Measurements from ENCODE around the gene TRMT112.
A peak's percentile ranks its signal among the peaks of the same experiment; 100 is the strongest.
"Not testable (repeated sequence)": the region's sequence is repeated elsewhere in the genome, so short reads cannot be mapped to it uniquely, and the experiment has no call there.

Gene TRMT112

DNA sequence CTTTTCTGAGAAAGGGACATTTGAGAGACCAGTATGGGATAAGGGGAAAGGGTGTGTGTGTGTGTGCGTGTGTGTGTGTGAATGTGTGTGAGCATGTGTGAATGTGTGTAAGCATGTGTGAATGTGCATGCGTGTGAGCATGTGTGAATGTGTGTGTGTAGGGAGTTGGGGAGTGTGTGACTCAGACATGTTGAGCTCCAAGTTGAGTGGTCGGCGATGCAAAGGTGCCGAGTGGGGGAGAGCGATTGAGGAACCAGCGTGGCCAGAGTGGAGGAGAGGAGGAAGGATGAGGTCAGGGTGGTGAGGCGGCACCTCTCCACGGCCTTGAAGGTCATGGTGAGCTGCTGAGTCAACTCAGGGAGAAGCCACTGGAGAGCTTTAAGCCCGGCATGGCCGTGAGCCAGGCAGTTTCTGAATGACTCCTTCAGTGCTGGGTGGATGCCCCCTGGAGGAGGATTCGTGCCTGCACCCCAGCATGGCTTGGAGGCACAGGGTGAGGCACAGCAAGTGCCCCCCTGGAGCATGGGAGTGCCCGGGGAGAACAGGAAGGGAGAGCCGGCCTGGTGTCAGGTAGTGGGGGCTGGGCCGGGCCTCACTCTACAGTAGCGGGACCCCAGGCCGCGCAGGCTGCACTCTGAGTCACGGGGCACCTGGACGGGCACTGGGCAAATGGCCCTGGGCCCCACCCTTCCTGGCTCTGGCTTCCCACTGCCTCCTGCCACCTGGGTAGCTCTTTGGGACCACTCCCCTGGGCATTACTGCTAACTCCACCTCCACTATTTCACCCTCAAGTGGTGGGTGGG lies 14.4 kb upstream of the TRMT112 start:
- ChIA-PET CTCF (interaction anchor here (0.8 to 2.2 kb wide), 9 partner anchors 9 to 127 kb away, joined by 4 to 13 read pairs (median 6); partner anchors contain the start of genes CATSPERZ, CCDC88B, PRDX5 and TRMT112), POLR2A (interaction anchor here (0.9 to 5.6 kb wide), 9 partner anchors 9 to 147 kb away, joined by 3 to 60 read pairs (median 5); partner anchors contain the start of genes ESRRA, GPR137, PPP1R14B and PRDX5)
- TF ChIP-seq FOXM1 (IDR thresholded peaks at IDR 0.05; ENCODE audit: borderline replicate concordance) (no peak), LEF1 (IDR thresholded peaks at IDR 0.05; ENCODE audit: borderline replicate concordance) (no peak), SUZ12 (IDR thresholded peaks at IDR 0.05) (no peak), L3MBTL2 (conservative IDR thresholded peaks at IDR 0.05) (no peak), HDGF (IDR thresholded peaks at IDR 0.05; ENCODE audit: borderline replicate concordance) (no peak), ARNT (IDR thresholded peaks at IDR 0.05) (no peak), TARDBP (IDR thresholded peaks at IDR 0.05) (no peak), SP1 (IDR thresholded peaks at IDR 0.05) (no peak), BHLHE40 (IDR thresholded peaks at IDR 0.05; ENCODE audit: borderline replicate concordance) (no peak), ELF4 (IDR thresholded peaks at IDR 0.05) (no peak), FOXA1 (IDR thresholded peaks at IDR 0.05) (no peak), ZNF384 (IDR thresholded peaks at IDR 0.05) (no peak), CTBP1 (IDR thresholded peaks at IDR 0.05; ENCODE audit: borderline replicate concordance) (no peak), FOXK2 (IDR thresholded peaks at IDR 0.05) (no peak), NFRKB (IDR thresholded peaks at IDR 0.05) (no peak)
- TF ChIP-seq, protein P1, sequence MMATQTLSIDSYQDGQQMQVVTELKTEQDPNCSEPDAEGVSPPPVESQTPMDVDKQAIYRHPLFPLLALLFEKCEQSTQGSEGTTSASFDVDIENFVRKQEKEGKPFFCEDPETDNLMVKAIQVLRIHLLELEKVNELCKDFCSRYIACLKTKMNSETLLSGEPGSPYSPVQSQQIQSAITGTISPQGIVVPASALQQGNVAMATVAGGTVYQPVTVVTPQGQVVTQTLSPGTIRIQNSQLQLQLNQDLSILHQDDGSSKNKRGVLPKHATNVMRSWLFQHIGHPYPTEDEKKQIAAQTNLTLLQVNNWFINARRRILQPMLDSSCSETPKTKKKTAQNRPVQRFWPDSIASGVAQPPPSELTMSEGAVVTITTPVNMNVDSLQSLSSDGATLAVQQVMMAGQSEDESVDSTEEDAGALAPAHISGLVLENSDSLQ (IDR thresholded peaks at IDR 0.05) = no peak
- DNase-seq (ENCODE audit: extremely low spot score) = peak; percentile 59

DNA sequence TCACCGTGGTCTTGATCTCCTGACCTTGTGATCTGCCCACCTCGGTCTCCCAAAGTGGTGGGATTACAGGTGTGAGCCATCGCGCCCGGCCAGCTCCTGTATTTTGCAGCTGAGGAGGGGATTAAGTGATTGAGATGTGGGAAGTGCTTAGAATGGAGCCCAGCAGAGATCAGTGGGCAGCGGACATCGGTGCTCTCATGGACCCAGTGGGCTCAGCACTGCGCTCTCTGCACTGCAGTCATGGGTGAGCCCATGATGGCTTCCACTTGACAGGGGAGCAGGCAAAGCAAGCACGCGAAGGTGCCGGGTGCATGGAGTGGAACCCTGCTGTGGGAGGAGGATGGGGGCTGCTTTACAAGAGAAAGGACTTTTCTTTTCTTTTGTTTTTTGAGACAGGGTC lies 13.5 kb upstream of the TRMT112 start:
- ChIA-PET POLR2A (interaction anchor here (1.0 to 5.6 kb wide), 7 partner anchors 8 to 146 kb away, joined by 3 to 60 read pairs (median 5); partner anchors contain the start of genes ESRRA, PPP1R14B, PRDX5 and STIP1), CTCF (interaction anchor here (0.7 to 2.2 kb wide), 6 partner anchors 8 to 126 kb away, joined by 4 to 13 read pairs (median 6); partner anchors contain the start of genes CCDC88B, PRDX5 and TRMT112)
- DNase-seq (ENCODE audit: extremely low spot score) = no peak
- TF ChIP-seq BHLHE40 (IDR thresholded peaks at IDR 0.05; ENCODE audit: borderline replicate concordance) = no peak

DNA sequence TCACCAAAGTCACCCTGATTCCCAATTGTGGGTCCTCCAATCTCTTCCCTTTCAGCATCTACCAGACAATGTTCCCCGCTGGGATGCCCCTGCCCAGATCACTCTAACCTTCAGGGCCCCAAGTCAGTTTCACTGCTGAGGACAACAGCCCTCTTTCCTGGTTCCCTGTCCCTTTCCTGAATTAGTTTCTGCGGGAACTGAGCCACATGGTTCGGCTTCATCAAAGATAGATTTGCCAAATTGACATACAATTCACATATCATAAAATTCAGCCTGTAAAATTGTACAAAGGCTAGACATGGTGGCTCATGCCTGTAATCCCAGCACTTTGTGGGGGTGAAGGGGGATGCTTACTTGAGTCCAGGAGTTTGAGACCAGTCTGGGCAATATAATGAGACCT lies 10.6 kb upstream of the TRMT112 start:
- DNase-seq (ENCODE audit: extremely low spot score) = no peak
- ChIA-PET CTCF (no interaction called here), POLR2A (interaction anchor here (1.3 to 5.6 kb wide), 2 partner anchors 9 to 10 kb away, joined by 9 to 60 read pairs; partner anchors contain the start of genes PRDX5 and TRMT112)
- TF ChIP-seq FOXM1 (IDR thresholded peaks at IDR 0.05; ENCODE audit: borderline replicate concordance) (no peak), L3MBTL2 (conservative IDR thresholded peaks at IDR 0.05) (no peak), LEF1 (IDR thresholded peaks at IDR 0.05; ENCODE audit: borderline replicate concordance) (no peak), ARNT (IDR thresholded peaks at IDR 0.05) (no peak), SP1 (IDR thresholded peaks at IDR 0.05) (no peak), CTBP1 (IDR thresholded peaks at IDR 0.05; ENCODE audit: borderline replicate concordance) (no peak), HDGF (IDR thresholded peaks at IDR 0.05; ENCODE audit: borderline replicate concordance) (no peak)

DNA sequence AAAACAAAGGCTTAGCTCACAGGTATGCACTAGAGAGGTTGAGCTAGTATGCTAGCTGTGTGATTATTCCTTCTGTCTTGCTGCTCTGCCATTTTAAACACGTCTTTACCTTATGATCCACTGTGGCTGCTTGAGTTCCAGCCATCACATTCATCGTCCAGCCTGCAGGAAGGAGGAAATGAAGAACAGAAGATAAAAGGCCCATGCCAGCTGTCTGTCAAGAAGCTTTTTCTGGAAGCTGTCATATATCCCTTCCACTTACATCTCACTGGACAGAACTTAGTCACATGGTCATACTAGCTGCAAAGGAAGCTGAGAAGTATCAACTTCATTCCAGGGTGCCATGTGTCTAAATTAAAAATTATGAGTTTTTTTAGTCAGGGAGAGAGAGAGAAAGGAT lies 10.0 kb upstream of the TRMT112 start:
- TF ChIP-seq, protein P1 (IDR thresholded peaks at IDR 0.05) = no peak
- TF ChIP-seq TARDBP (IDR thresholded peaks at IDR 0.05) = no peak
- no peak for TF ChIP-seq ZNF384 (IDR thresholded peaks at IDR 0.05)
- no peak for TF ChIP-seq FOXK2 (IDR thresholded peaks at IDR 0.05)
- no peak for TF ChIP-seq HDGF (IDR thresholded peaks at IDR 0.05; ENCODE audit: borderline replicate concordance)
- POLR2A ChIA-PET = interaction anchor here (1.3 kb wide), 1 partner anchor 9 kb away, joined by 9 read pairs; the partner anchor contains the start of genes PRDX5 and TRMT112
- no peak for DNase-seq (ENCODE audit: extremely low spot score)
- CTCF ChIA-PET = no interaction called here

DNA sequence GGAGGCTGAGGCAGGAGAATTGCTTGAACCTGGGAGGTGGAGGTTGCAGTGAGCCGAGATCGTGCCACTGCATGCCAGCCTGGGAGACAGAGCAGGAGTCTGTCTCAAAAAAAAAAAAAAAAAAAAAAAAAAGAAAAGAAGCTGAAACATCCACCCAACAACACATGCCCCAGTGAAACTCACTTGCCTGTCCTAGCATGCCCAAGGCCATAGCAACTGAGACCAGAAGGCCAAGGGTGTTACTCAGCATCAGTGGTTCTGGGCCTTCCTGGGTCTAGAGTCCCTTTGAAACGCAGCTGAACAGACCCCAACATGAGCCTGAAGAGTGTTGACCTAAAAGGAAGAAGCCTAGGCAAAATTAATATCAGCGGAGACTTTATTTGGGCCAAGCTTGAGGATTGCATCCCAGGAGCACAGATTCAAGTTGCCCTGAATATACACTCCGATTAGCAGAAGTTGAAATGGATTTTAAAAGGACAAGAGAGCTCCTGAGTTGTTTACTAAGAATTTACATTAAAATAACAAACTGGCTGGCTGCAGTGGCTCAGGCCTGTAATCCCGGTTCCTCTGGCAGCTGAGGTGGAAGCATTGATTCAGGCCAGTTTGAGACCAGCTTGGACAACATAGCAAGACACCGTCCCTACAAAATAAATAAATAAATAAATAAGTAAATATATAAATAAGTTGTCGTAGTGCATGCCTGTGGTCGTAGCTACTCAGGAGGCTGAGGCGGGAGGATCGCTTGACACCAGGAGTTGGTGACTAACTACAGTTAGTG lies 7.5 kb upstream of the TRMT112 start:
- POLR2A ChIA-PET = interaction anchor here (0.7 to 1.0 kb wide), 2 partner anchors 18 to 53 kb away, joined by 3 read pairs; no protein-coding TSS in a partner anchor

DNA sequence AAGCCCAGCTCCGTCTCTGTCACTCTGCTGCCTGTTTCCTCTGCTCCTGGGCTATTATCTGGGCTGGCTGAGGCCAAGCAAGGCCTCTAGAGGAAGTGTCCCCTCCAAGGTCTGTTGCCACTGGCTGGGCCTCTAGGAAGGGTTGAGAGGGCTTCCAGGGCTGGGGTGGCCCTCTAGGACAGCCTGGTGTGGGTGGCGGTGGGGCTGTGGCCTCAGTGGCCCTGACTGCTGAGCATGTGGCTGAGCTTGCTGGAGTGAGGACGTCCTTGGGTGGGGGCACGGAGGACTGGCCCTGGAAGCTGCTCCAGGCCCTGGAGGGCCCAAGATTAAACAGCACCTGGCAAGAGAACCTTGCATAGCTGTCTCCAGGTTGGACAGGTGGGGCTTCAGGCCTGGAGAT lies 6.6 kb upstream of the TRMT112 start:
- CTCF ChIA-PET = interaction anchor here (0.6 to 1.7 kb wide), 2 partner anchors 8 to 31 kb away, joined by 4 to 7 read pairs; no protein-coding TSS in a partner anchor
- POLR2A ChIA-PET = interaction anchor here (1.8 kb wide), 1 partner anchor 8 kb away, joined by 5 read pairs; no protein-coding TSS in a partner anchor
- not testable (repeated sequence) for DNase-seq (ENCODE audit: extremely low spot score)

More for the DNA sequence above, 7.5 kb upstream of the TRMT112 start:
- no peak for DNase-seq (ENCODE audit: extremely low spot score)
- TF ChIP-seq ARNT (IDR thresholded peaks at IDR 0.05) = no peak
- no peak for TF ChIP-seq ELF4 (IDR thresholded peaks at IDR 0.05)
- no peak for TF ChIP-seq L3MBTL2 (conservative IDR thresholded peaks at IDR 0.05)
- TF ChIP-seq, protein P1 (IDR thresholded peaks at IDR 0.05) = no peak
- TF ChIP-seq ZNF384 (IDR thresholded peaks at IDR 0.05) = no peak
- no peak for TF ChIP-seq BHLHE40 (IDR thresholded peaks at IDR 0.05; ENCODE audit: borderline replicate concordance)
- no peak for TF ChIP-seq FOXK2 (IDR thresholded peaks at IDR 0.05)
- TF ChIP-seq FOXA1 (IDR thresholded peaks at IDR 0.05) = no peak
- TF ChIP-seq CTBP1 (IDR thresholded peaks at IDR 0.05; ENCODE audit: borderline replicate concordance) = no peak
- TF ChIP-seq SP1 (IDR thresholded peaks at IDR 0.05) = no peak
- CTCF ChIA-PET = interaction anchor here (0.6 to 0.9 kb wide), 2 partner anchors 20 to 143 kb away, joined by 3 read pairs; no protein-coding TSS in a partner anchor
